Stimulated activated naive CD8-positive, alpha-beta T cell treated with anti-CD3 and anti-CD28 coated beads, Interleukin-15, Interleukin-2, amounts not matched to agents 100 U/mL and 50 U/mL, for 24 hours (primary cell): Measurements from ENCODE around the gene EWSR1.
"Not testable (repeated sequence)": the region's sequence is repeated elsewhere in the genome, so short reads cannot be mapped to it uniquely, and the experiment has no call there.

ENCODE experiments used
- ATAC-seq: fragments of 150-1000 bp; cut with Tn5 transposase; one replicate; pipeline ENCODE4 v1.10.0; 2021
- DNase-seq: peaks from one replicate; pipeline ENCODE4 v3.0.0; 2021

Gene EWSR1, protein sequence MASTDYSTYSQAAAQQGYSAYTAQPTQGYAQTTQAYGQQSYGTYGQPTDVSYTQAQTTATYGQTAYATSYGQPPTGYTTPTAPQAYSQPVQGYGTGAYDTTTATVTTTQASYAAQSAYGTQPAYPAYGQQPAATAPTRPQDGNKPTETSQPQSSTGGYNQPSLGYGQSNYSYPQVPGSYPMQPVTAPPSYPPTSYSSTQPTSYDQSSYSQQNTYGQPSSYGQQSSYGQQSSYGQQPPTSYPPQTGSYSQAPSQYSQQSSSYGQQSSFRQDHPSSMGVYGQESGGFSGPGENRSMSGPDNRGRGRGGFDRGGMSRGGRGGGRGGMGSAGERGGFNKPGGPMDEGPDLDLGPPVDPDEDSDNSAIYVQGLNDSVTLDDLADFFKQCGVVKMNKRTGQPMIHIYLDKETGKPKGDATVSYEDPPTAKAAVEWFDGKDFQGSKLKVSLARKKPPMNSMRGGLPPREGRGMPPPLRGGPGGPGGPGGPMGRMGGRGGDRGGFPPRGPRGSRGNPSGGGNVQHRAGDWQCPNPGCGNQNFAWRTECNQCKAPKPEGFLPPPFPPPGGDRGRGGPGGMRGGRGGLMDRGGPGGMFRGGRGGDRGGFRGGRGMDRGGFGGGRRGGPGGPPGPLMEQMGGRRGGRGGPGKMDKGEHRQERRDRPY

GRCh38 chr22:29267858-29268510 lies at the start of gene EWSR1, which contains the start of gene RHBDD3:
TSS of gene EWSR1 (plus strand) at chr22:29268268. CDS start at chr22:29268337, 69 bp downstream.
TSS of gene RHBDD3 (minus strand) at chr22:29267981. CDS start at chr22:29265626, 2,355 bp downstream.
- DNase-seq: peak; percentile 98
- peak; percentile 88 for ATAC-seq

- DNase-seq: no peak
Observed at GRCh38 chr22:29218758-29219408, 49.2 kb upstream of the EWSR1 start.

GRCh38 chr22:29219409-29219782 lies 48.7 kb upstream of the EWSR1 start:
- not testable (repeated sequence) for ATAC-seq, DNase-seq

More at GRCh38 chr22:29218758-29219408, 49.2 kb upstream of the EWSR1 start:
- no peak for ATAC-seq

- no peak for ATAC-seq
- no peak for DNase-seq
Observed at GRCh38 chr22:29219881-29220670, 48.0 kb upstream of the EWSR1 start.

DNA sequence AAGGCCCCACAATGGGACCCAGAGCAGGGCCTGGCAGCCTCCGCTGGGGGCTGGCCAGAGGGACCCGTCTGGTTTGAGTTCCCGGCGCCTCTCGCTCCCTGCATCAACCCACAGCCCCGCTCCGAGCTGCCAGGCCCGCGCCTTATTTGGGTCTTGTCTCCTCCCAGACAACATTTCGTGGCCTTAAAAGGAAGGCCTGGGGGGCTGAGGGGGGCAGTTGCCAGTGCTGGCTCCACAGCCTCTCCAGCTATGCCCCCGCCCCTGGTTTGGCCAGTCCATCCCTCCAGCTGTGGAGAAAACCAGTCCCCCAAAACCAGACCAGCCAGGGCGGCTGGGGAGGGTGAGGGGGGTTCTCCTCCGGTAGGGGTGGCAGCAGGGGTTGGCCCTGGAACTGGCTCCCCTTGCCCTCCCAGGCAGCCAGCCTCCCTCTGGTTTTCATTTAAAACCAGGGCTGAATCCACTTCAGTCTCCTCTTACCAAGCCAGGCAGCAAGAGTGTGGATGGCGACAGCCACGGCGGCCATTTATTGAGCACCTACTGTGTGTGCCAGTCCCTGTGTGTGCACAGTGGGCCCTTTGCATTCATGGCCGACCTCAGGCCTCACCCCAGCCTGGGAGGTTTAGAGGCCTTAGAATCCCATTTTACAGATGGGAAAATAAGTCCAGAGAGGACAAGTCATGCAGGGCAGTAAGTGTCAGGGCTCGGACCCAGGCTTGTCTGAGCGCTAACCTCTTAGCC lies 43.8 kb upstream of the EWSR1 start:
- ATAC-seq: no peak

DNA sequence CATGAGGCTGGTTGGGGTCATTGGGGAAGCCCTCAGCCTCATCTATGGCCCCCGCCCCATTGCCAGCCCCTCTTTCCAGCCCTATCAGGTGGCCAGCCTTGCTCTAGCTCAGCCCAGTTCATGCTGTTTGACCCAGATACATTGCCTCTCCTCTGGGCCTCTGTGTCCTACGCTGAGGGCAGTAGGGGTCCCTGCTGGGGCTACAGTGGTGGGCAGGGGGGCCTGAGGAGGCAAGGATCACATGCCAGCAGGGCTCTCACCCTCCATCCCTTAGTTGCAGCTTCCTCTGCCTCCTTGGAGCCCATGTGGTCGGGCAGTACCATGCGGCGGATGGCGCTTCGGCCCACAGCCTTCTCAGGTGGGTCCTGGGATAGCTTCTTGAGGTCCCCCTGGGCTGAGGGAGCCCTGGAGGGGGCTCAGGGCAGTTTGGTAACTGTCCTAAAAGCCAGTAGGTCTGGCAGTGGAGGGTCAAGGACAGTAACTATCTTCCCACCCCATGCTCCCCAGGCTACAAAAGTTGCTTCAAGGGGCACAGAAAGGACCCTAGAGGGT lies 43.1 kb upstream of the EWSR1 start:
- ATAC-seq (no peak), DNase-seq (no peak)

More for the DNA sequence above, 43.8 kb upstream of the EWSR1 start:
- DNase-seq: no peak

- ATAC-seq (no peak), DNase-seq (no peak)
Observed at GRCh38 chr22:29225422-29226090, 42.5 kb upstream of the EWSR1 start.

DNA sequence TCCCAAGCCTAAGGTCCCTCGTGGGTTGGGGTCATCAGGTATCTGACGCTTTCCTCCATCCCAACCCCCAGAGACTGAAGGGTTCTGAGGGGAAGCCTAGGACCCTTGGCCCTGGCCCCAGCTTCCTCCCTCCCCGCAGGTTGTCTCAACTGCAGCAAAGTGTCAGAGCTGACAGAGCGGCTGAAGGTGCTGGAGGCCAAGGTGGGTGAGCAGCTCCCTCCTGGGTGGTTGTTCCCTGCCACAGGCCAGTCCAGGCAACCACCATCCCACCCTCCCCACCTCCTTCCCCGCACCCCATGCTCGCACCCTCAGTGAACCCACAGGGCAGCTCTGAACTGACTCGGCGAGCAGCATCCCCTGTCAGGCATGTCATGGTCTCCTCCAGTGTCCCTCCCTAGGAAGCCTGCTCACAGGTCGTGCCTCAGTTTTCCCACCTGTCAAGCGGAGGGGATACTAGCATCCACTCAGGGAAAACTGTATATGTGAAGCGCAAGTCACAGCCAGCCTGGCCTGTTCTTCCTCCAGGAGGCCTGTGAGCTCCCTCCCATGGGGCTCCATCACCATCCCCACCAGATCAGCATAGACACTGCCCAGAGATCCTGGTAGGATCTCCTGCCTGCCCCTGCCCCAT lies 41.6 kb upstream of the EWSR1 start:
- ATAC-seq (peak; percentile 5), DNase-seq (no peak)

DNA sequence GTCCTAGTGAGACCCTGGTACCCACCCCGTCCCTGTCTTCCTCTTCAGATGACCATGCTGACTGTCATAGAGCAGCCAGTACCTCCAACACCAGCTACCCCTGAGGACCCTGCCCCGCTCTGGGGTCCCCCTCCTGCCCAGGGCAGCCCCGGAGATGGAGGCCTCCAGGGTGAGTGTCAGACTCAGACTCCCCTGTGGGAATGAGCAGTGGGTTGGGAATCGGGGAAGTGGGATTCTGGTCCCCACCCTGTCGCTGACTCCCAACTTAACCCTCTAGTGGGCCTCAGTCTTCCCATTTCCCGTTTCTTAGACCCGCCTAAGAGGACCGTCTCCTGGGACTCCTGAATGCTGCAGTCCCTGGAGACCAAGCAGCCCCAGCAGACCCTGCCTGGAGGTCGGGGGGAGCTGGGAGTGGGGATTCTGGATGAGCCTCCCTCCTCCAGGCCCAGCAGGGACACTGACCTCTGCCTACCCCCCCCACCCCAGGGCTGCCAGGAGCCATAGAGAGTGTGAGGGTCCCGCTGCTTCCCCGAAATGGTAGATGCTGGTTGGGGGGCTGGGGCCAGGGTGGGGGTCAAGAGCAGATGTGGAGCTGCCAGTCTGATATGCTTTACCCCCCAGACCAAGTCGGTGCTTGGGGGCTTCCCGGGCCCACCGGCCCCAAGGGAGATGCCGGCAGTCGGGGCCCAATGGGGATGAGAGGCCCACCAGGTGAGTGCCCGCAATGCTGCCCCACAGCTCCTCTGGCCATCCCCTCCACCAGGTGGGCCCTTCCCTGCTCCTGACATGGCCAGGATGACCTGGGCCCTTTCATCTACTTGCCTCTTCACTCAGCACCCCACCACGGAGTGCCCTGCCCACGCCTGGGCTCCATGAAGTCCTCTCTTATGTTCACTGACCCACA lies 36.8 kb upstream of the EWSR1 start:
- no peak for ATAC-seq
- no peak for DNase-seq

GRCh38 chr22:29231971-29232959 lies 35.8 kb upstream of the EWSR1 start:
- no peak for DNase-seq
- no peak for ATAC-seq

GRCh38 chr22:29233277-29233877 lies 34.7 kb upstream of the EWSR1 start:
- DNase-seq (no peak), ATAC-seq (no peak)

DNA sequence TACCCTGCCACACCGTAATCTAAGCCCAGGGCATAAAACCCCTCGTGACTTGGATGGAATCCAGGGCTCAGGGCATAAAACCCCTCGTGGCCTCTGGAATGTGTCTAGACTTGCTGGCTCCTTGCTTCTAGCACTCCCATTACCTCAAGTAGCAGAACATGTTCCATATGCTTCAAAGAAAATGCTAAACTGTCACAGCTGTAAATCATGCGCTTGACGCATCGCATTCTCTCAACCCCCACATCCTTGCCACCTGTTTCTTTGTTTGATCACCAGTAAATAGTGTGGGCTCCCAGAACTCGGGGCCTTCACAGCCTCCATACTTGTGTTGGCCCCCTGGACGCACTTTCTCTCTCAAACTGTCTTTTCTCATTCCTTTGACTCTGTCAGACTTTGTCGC lies 27.6 kb upstream of the EWSR1 start:
- DNase-seq, ATAC-seq: not testable (repeated sequence)

GRCh38 chr22:29243874-29244446 lies 24.1 kb upstream of the EWSR1 start:
- no peak for DNase-seq
- ATAC-seq: no peak

- ATAC-seq: no peak
- DNase-seq: no peak
Observed at GRCh38 chr22:29244785-29245625, 23.1 kb upstream of the EWSR1 start.
